ENCODE data around the gene ZKSCAN2.

DNA sequence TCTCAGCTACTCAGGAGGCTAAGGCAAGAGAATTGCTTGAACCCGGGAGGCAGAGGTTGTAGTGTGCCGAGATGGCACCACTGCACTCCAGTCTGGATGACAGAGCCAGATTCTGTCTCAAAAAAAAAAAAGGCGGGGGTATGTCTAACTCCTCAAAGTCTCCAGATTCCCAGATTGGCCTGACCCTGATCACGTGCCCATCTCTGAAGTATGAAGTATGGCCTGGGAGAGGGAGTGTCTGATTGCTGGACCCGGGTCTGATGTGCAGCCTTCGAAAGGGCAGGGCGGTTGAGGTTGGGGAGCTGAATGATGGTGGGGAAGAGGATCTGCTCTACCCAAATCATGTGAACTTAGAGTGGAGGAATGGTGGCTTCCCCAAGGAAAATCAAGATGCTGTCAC lies 58.2 kb downstream of the ZKSCAN2 start:
- TF ChIP-seq, protein P1, sequence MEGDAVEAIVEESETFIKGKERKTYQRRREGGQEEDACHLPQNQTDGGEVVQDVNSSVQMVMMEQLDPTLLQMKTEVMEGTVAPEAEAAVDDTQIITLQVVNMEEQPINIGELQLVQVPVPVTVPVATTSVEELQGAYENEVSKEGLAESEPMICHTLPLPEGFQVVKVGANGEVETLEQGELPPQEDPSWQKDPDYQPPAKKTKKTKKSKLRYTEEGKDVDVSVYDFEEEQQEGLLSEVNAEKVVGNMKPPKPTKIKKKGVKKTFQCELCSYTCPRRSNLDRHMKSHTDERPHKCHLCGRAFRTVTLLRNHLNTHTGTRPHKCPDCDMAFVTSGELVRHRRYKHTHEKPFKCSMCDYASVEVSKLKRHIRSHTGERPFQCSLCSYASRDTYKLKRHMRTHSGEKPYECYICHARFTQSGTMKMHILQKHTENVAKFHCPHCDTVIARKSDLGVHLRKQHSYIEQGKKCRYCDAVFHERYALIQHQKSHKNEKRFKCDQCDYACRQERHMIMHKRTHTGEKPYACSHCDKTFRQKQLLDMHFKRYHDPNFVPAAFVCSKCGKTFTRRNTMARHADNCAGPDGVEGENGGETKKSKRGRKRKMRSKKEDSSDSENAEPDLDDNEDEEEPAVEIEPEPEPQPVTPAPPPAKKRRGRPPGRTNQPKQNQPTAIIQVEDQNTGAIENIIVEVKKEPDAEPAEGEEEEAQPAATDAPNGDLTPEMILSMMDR (IDR thresholded peaks at IDR 0.05 in 8 of 11, conservative IDR thresholded peaks at IDR 0.05 in 3 of 11): no peak
- no peak for TF ChIP-seq POLR2A (IDR thresholded peaks at IDR 0.05)

All from spleen (tissue), 7 donors.